ENCODE data around the gene BIRC7.

DNA sequence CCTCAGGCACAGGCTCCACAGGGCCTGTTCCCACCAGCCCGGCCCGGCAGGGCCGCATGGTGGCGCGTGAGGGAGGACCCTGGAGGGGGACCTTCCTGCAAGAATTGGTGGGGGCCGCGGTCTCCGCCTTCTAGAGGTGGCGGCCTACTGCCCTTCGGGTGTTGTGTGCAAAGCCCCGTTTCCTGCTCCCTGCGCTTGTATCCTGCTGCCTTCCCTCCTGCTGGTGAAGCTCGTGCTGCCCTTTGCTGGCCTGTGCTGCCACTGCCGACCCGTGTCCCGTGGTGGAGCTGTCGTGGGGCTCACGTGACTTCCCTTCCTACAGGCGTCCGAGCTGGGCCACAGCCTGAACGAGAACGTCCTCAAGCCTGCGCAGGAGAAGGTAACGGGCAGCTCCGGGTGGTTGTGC lies 48.8 kb downstream of the BIRC7 start:
- TF ChIP-seq, protein P1, sequence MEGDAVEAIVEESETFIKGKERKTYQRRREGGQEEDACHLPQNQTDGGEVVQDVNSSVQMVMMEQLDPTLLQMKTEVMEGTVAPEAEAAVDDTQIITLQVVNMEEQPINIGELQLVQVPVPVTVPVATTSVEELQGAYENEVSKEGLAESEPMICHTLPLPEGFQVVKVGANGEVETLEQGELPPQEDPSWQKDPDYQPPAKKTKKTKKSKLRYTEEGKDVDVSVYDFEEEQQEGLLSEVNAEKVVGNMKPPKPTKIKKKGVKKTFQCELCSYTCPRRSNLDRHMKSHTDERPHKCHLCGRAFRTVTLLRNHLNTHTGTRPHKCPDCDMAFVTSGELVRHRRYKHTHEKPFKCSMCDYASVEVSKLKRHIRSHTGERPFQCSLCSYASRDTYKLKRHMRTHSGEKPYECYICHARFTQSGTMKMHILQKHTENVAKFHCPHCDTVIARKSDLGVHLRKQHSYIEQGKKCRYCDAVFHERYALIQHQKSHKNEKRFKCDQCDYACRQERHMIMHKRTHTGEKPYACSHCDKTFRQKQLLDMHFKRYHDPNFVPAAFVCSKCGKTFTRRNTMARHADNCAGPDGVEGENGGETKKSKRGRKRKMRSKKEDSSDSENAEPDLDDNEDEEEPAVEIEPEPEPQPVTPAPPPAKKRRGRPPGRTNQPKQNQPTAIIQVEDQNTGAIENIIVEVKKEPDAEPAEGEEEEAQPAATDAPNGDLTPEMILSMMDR (IDR thresholded peaks at IDR 0.05): no peak
- no peak for TF ChIP-seq POLR2A (IDR thresholded peaks at IDR 0.05)
